Chondrocyte (in vitro differentiated cells): ENCODE results near the gene HDAC6. TPM values are rescaled to one million over a fixed set of nuclear protein-coding genes. Genes with fewer than 3 reads are reported as not detected.

ENCODE experiments used
- DNase-seq: peaks from one replicate; pipeline ENCODE4 v3.0.0; 2021; ENCODE audit warnings: mixed read lengths, low spot score
- H3K27ac Mint-ChIP-seq: one replicate; pipeline ENCODE4 v1.8.0; 2021; ENCODE audit warnings: mild to moderate bottlenecking, moderate library complexity, mixed read lengths; ENCODE audit not compliant: unreplicated experiment
- H3K27me3 Mint-ChIP-seq: 2 replicates; pipeline ENCODE4 v1.8.0; 2021; ENCODE audit warnings: low read depth, mixed read lengths
- H3K36me3 Mint-ChIP-seq: 2 replicates; pipeline ENCODE4 v1.8.0; 2021; ENCODE audit warnings: low read depth, mixed read lengths
- H3K4me1 Mint-ChIP-seq: 2 replicates; pipeline ENCODE4 v1.8.0; 2021; ENCODE audit warnings: low read depth, mild to moderate bottlenecking, mixed read lengths
- H3K4me3 Mint-ChIP-seq: one replicate; pipeline ENCODE4 v1.8.0; 2021; ENCODE audit warnings: mild to moderate bottlenecking, moderate library complexity, mixed read lengths; ENCODE audit not compliant: unreplicated experiment
- H3K9me3 Mint-ChIP-seq: 2 replicates; pipeline ENCODE4 v1.8.0; 2021; ENCODE audit warnings: low read depth, mixed read lengths
- total RNA-seq: library from RNA; stranded (reverse); gene quantifications from 3 replicates; pipeline ENCODE4 v1.2.1, GENCODE V29; 2021
- TF ChIP-seq, protein P1 (sequence below): fragments of 200-600 bp; sonication (generic); IDR thresholded peaks from 2 replicates; pipeline ENCODE4 v1.5.0; 2021; ENCODE audit warnings: antibody characterized with exemption, mild to moderate bottlenecking, moderate library complexity

The HDAC6 gene
- total RNA-seq, 1 donor from 2014 or later: 87.3 TPM

DNA sequence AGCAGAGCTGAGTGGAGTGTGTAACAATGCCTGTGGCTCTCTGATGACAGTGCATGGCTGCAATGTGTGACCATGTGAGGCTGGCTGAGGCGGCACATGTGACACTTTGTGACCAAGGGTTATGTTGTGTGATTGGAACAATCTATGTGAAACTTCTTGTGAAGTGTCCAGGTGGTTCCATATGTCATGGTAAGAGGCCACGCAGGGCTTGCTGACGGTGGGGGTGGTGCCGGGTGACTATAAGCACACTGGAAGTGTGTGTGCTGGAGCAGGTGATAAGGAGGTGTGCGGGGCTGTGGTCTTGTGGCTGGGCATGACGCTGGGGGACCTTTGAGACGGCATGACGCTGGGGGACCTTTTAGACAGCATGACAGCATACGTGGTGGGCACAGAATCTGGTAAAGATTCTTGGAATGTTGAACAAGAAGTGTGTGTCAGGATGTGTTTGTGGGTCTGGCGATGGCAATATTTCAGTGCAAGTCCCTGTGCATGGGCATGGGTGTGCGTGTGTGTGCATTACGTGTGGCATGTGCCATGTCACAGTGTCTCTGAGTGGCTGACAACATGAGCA lies 7.4 kb upstream of the HDAC6 start:
- TF ChIP-seq, protein P1, sequence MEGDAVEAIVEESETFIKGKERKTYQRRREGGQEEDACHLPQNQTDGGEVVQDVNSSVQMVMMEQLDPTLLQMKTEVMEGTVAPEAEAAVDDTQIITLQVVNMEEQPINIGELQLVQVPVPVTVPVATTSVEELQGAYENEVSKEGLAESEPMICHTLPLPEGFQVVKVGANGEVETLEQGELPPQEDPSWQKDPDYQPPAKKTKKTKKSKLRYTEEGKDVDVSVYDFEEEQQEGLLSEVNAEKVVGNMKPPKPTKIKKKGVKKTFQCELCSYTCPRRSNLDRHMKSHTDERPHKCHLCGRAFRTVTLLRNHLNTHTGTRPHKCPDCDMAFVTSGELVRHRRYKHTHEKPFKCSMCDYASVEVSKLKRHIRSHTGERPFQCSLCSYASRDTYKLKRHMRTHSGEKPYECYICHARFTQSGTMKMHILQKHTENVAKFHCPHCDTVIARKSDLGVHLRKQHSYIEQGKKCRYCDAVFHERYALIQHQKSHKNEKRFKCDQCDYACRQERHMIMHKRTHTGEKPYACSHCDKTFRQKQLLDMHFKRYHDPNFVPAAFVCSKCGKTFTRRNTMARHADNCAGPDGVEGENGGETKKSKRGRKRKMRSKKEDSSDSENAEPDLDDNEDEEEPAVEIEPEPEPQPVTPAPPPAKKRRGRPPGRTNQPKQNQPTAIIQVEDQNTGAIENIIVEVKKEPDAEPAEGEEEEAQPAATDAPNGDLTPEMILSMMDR: no peak
- Mint-ChIP-seq H3K4me3 (no peak overlapping the region), H3K36me3 (peaks cover 1% of the 10 kb centered on the region), H3K9me3 (no peaks in the 10 kb centered on the region), H3K27ac (no peak overlapping the region), H3K4me1 (peaks cover 9% of the 10 kb centered on the region), H3K27me3 (peaks cover 2% of the 10 kb centered on the region)
- DNase-seq: no peak

DNA sequence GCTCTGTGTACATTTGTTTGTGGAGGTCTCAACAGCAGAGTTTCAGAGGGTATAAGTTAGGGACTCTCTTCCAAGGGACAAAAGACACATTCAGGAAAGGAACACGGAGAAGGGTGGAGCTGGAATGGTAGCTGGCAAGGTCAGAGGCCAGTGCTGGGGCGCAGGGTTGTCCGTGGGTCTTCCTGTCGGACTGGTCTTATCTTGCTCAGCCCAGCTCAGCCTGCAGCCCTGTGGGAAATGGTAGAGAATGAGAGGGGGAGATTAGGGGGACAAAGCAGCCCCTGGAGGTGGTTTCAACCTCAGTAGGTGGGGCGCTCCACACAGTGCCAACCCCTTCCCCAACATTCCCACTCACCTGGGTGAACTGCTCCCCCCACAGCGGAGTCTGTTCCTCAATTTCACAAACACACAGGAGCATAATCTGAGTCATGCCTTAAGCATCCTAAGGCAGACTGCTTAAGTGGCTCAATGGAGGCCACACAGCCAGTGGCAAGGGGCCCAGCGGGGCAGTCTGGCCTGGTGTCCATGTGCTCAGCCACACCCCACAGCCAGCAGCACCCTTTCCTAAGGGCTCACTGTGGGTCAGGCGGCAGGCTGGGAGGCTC lies 6.9 kb upstream of the HDAC6 start:
- Mint-ChIP-seq H3K27me3 (no peaks in the 10 kb centered on the region), H3K4me1 (peaks cover 9% of the 10 kb centered on the region), H3K27ac (no peak overlapping the region), H3K36me3 (peaks cover 1% of the 10 kb centered on the region), H3K4me3 (no peak overlapping the region), H3K9me3 (no peaks in the 10 kb centered on the region)
- TF ChIP-seq, protein P1: no peak
- peak; percentile 49 for DNase-seq

DNA sequence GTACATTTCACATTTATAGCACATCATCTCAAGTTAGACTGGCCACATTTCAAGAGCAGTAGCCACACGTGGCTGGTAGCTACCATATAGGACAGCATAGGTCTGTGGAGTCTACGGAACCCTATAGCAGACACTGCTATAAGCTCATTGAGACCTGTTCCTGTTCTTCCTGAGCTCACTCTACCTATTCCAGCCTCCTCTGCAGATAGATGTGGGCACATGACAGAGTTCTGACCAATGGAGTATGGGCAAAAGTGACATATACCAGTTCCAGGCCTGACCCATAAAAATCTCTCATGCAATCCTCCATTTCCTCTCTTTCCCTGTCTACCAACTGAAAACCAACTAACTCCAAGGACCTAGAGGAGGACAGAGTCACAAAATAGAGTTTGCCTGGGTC lies 3.5 kb upstream of the HDAC6 start:
- TF ChIP-seq, protein P1: no peak
- DNase-seq: no peak
- Mint-ChIP-seq H3K27me3 (no peaks in the 10 kb centered on the region), H3K4me3 (no peak overlapping the region), H3K9me3 (peaks cover 3% of the 10 kb centered on the region), H3K27ac (no peak overlapping the region), H3K4me1 (peaks cover 18% of the 10 kb centered on the region), H3K36me3 (peaks cover 1% of the 10 kb centered on the region)

GRCh38 chrX:48800574-48801279 lies 1.1 kb upstream of the HDAC6 start:
- no peak for DNase-seq
- Mint-ChIP-seq H3K36me3 (no peaks in the 10 kb centered on the region), H3K4me3 (peak overlapping the region; percentile 85), H3K27me3 (no peaks in the 10 kb centered on the region), H3K4me1 (peaks cover 10% of the 10 kb centered on the region), H3K27ac (peak overlapping the region; percentile 97), H3K9me3 (peaks cover 12% of the 10 kb centered on the region)
- TF ChIP-seq, protein P1: no peak

- Mint-ChIP-seq H3K36me3 (no peaks in the 10 kb centered on the region), H3K4me1 (peaks cover 10% of the 10 kb centered on the region), H3K9me3 (peaks cover 12% of the 10 kb centered on the region), H3K27ac (peak overlapping the region; percentile 99), H3K27me3 (no peaks in the 10 kb centered on the region), H3K4me3 (peak overlapping the region; percentile 85)
- no peak for DNase-seq
- TF ChIP-seq, protein P1: no peak
Observed at GRCh38 chrX:48802089-48802904, 430 bp downstream of the HDAC6 start.
